ENCODE data around the gene CCDC124.

CCDC124 gene

DNA sequence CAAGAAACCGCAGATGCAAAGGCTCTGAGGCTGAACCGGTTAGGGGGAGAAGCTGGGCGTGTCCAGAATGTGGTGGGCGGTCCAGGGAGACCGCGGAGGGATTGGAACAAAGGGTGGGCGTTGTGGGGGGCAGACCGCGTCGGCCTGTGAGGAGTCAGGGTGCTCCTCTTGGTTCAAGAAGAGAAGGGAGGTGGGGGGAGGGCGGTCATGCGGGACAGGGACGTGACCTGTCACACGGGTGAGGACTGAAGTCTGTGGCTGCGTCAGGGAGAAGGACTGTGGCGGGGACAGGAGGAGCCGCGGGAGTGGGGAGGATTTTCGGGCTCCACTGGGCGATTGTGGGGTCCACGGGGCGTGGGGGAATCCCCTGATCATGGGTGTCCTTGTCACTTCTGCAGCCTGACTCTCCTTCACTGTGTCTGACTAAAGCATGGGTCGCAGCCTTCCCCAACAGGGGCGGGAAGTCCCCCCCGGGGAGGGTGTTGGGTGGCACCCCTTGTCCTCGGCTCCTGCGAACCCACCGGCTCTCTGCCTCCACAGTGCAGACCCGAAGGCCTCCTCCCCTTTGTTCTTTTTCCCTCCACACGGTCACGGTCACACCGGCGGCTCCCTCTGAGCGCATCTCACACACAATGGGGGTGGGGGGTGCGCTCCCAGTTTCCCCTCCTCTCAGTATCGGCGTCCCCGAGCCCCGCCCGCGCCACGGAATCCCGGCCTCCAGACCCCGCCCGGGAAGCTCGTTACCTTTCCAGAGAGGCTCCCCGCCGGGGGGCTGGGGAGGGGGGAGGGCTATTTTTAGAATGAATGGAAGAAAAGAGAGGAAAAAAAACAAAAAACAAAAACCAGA lies 17.7 kb downstream of the CCDC124 start:
- DNase-seq (ENCODE audit: extremely low spot score), result no peak
- ChIA-PET CTCF (no interaction called here), POLR2A (interaction anchor here (1.0 to 1.6 kb wide), 2 partner anchors 18 kb away, joined by 3 to 5 read pairs; partner anchors contain the start of gene CCDC124)
- TF ChIP-seq FOXA1 (IDR thresholded peaks at IDR 0.05) (no peak), ZNF384 (IDR thresholded peaks at IDR 0.05) (no peak), FOXK2 (IDR thresholded peaks at IDR 0.05) (no peak), L3MBTL2 (conservative IDR thresholded peaks at IDR 0.05) (no peak), CTBP1 (IDR thresholded peaks at IDR 0.05; ENCODE audit: borderline replicate concordance) (no peak), LEF1 (IDR thresholded peaks at IDR 0.05; ENCODE audit: borderline replicate concordance) (no peak), ARNT (IDR thresholded peaks at IDR 0.05) (no peak), ELF4 (IDR thresholded peaks at IDR 0.05) (no peak), SP1 (IDR thresholded peaks at IDR 0.05) (no peak), BHLHE40 (IDR thresholded peaks at IDR 0.05; ENCODE audit: borderline replicate concordance) (no peak), HDGF (IDR thresholded peaks at IDR 0.05; ENCODE audit: borderline replicate concordance) (no peak), TARDBP (IDR thresholded peaks at IDR 0.05) (no peak), FOXM1 (IDR thresholded peaks at IDR 0.05; ENCODE audit: borderline replicate concordance) (no peak), SUZ12 (IDR thresholded peaks at IDR 0.05) (no peak)
- TF ChIP-seq, protein P1, sequence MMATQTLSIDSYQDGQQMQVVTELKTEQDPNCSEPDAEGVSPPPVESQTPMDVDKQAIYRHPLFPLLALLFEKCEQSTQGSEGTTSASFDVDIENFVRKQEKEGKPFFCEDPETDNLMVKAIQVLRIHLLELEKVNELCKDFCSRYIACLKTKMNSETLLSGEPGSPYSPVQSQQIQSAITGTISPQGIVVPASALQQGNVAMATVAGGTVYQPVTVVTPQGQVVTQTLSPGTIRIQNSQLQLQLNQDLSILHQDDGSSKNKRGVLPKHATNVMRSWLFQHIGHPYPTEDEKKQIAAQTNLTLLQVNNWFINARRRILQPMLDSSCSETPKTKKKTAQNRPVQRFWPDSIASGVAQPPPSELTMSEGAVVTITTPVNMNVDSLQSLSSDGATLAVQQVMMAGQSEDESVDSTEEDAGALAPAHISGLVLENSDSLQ (IDR thresholded peaks at IDR 0.05), result no peak

DNA sequence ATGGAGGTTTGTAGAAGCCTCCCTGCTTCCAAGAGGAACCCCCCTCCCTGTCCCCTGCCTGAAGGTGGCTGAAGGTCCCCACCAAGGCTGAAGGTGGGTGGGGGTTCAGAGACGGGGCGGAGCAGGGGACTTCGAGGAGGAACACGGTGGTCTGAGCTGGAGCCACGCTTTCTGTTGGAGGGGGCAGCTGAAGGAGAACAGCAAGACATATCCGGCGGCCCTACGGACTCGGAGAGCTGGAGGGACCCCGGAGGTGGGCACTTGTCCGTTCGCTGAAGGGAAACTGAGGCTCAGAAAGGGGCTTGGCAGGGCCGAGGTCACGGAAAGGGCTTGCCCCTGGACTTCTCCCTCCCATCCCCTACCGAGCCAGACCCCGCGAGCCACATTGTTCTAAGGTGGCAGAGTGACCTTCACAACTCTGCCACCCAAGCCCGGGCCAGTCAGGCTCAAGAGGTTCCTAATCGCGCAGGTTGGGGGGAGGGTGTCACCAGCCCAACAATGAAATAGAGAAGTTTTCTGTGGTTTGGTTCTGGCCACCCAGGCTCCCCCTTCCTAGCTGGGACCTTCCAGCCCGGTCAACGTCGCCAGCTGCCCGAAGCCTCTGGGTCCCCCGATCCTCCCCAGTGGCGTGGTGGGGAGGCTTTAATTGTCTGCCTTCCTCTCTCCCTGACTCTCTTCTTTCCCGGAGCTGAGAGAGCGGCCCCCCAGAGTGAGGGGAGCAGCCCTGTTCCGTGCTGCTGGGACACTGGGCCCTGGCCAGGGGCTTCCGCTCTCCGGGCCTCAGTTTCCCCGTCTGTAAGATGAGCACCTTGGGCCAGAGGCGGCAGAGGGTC lies 18.6 kb downstream of the CCDC124 start:
- DNase-seq (ENCODE audit: extremely low spot score), result no peak
- CTCF ChIA-PET, result interaction anchor here (1.0 kb wide), 1 partner anchor 15 kb away, joined by 3 read pairs; no protein-coding TSS in a partner anchor
- POLR2A ChIA-PET, result interaction anchor here (1.2 kb wide), 1 partner anchor 92 kb away, joined by 4 read pairs; the partner anchor contains the start of gene RPL18A
- no peak for TF ChIP-seq FOXA1 (IDR thresholded peaks at IDR 0.05)
- TF ChIP-seq HDGF (IDR thresholded peaks at IDR 0.05; ENCODE audit: borderline replicate concordance), result no peak
- TF ChIP-seq TARDBP (IDR thresholded peaks at IDR 0.05), result no peak

DNA sequence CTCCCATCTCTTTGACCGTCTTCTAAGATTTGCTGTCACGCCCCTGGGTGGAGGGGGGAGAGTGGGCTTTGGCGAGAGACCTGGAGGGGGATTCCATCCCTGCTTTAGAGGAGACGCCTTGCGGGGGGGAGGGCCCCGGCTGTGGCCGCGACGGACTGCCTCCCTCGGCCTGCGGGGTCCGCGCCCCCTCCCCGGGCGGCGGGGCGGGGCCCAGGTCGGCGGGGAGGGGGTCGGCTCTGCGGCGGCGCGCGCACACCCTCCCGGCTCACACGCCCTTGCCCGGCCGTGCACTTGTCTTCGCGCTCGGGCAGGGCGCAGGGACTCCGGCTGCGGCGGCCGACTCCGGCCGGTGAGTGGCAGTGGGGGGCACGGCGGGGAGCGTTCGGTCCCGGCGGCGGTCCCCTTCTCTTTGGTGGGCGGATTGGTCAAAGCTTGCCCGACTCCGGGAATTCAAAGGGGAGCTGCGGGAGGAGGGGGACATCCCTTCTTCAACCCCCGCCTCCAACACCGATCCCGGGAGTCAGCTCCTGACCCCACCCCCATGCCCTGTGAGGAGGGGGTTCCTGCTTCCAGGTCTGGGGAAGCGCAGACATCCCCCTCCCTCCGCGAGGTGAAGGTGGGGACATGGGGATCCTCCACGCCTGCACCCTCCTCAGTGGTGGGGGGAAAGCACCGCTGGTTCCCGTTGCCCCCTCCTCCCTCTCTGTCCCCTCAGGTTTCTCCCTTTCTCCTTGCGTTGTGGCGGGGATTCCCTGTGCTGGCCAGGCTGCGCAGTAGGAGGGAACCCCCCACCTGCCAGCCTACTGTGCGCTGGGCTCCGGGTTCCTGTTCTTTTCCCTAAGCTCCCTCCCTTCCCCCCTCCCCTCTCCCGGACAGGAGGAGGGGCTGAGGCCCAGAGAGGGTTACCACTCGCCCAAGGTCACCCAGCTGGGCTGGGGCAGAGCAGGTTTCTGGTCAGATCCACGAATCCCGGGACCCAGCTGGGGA lies 19.5 kb downstream of the CCDC124 start:
- no peak for DNase-seq (ENCODE audit: extremely low spot score)
- POLR2A ChIA-PET, result interaction anchor here (1.2 kb wide), 1 partner anchor 93 kb away, joined by 4 read pairs; the partner anchor contains the start of gene RPL18A
- no peak for TF ChIP-seq CTBP1 (IDR thresholded peaks at IDR 0.05; ENCODE audit: borderline replicate concordance)
- TF ChIP-seq HDGF (IDR thresholded peaks at IDR 0.05; ENCODE audit: borderline replicate concordance), result no peak
- no peak for TF ChIP-seq LEF1 (IDR thresholded peaks at IDR 0.05; ENCODE audit: borderline replicate concordance)
- TF ChIP-seq, protein P1 (IDR thresholded peaks at IDR 0.05), result no peak
- TF ChIP-seq ARNT (IDR thresholded peaks at IDR 0.05), result no peak
- no peak for TF ChIP-seq BHLHE40 (IDR thresholded peaks at IDR 0.05; ENCODE audit: borderline replicate concordance)
- no peak for TF ChIP-seq SP1 (IDR thresholded peaks at IDR 0.05)
- TF ChIP-seq FOXM1 (IDR thresholded peaks at IDR 0.05; ENCODE audit: borderline replicate concordance), result no peak
- TF ChIP-seq TARDBP (IDR thresholded peaks at IDR 0.05), result no peak
- no peak for TF ChIP-seq SUZ12 (IDR thresholded peaks at IDR 0.05)
- TF ChIP-seq ZNF384 (IDR thresholded peaks at IDR 0.05), result no peak
- no peak for TF ChIP-seq NFRKB (IDR thresholded peaks at IDR 0.05)
- TF ChIP-seq FOXK2 (IDR thresholded peaks at IDR 0.05), result no peak
- CTCF ChIA-PET, result interaction anchor here (1.0 to 2.3 kb wide), 2 partner anchors 14 to 44 kb away, joined by 3 to 7 read pairs; no protein-coding TSS in a partner anchor

DNA sequence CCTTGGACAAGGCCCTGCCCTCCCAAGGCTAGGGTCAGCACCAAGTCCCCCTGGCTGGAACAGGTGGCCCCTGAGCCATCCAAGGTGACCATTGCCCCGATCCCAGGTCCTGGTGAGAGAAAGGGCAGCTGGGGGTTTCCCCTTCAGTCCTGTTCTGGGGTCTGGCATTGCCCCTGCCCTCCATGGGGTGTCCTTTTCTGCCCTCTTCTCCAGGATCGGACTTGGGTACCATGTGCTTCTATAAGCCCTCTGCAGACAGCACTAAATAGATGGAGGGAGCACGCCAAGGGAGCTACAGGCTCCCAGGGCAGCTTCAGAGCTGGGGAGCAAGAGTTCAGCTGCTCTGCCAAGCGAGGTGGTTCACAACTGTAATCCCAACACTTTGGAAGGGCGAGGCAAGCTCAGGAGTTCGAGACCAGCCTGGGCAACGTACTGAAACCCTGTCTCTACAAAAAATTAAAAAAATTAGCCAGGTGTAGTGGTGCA lies 20.5 kb downstream of the CCDC124 start:
- ChIA-PET CTCF (interaction anchor here (2.3 kb wide), 1 partner anchor 43 kb away, joined by 7 read pairs; no protein-coding TSS in a partner anchor), POLR2A (interaction anchor here (0.9 to 2.0 kb wide), 2 partner anchors 16 to 94 kb away, joined by 3 to 5 read pairs; partner anchors contain the start of gene RPL18A)
- TF ChIP-seq LEF1 (IDR thresholded peaks at IDR 0.05; ENCODE audit: borderline replicate concordance), result no peak
- no peak for TF ChIP-seq BHLHE40 (IDR thresholded peaks at IDR 0.05; ENCODE audit: borderline replicate concordance)
- TF ChIP-seq, protein P1 (IDR thresholded peaks at IDR 0.05), result no peak
- no peak for TF ChIP-seq SP1 (IDR thresholded peaks at IDR 0.05)
- no peak for TF ChIP-seq ARNT (IDR thresholded peaks at IDR 0.05)
- no peak for TF ChIP-seq L3MBTL2 (conservative IDR thresholded peaks at IDR 0.05)
- no peak for TF ChIP-seq TARDBP (IDR thresholded peaks at IDR 0.05)
- no peak for TF ChIP-seq ZNF384 (IDR thresholded peaks at IDR 0.05)
- no peak for TF ChIP-seq CTBP1 (IDR thresholded peaks at IDR 0.05; ENCODE audit: borderline replicate concordance)
- no peak for TF ChIP-seq SUZ12 (IDR thresholded peaks at IDR 0.05)
- TF ChIP-seq FOXM1 (IDR thresholded peaks at IDR 0.05; ENCODE audit: borderline replicate concordance), result no peak
- TF ChIP-seq FOXA1 (IDR thresholded peaks at IDR 0.05), result no peak
- no peak for TF ChIP-seq FOXK2 (IDR thresholded peaks at IDR 0.05)
- DNase-seq (ENCODE audit: extremely low spot score), result no peak
